IMR-90 (cell line): ENCODE measurements around the gene TBX10. TPM values are rescaled to one million over a fixed set of nuclear protein-coding genes. Genes with fewer than 3 reads are reported as not detected.

Source experiments
- ATAC-seq: fragments of 200-7000 bp; cut with Tn5 transposase; 2 replicates; pipeline ENCODE4 v1.9.1; 2020; ENCODE audit warnings: low read depth, mild to moderate bottlenecking, moderate library complexity
- BruUV-seq: library from RNA; stranded (reverse); fragments of 400-500 nt; replicated peaks from 2 replicates; lab custom pipeline; 2021; lab: Mats Ljungman, UMichigan
- CTCF ChIA-PET: fragments of 300-600 bp; formaldehyde crosslinking; extraction: SDS; loops from one replicate; lab custom pipeline; 2021; ENCODE audit warnings: antibody characterized with exemption; lab: Yijun Ruan, JAX
- POLR2A ChIA-PET: fragments of 300-600 bp; sonication (Branson Sonifier 250); formaldehyde crosslinking; loops from one replicate; lab custom pipeline; 2022; ENCODE audit warnings: antibody characterized with exemption; ENCODE audit not compliant: unreplicated experiment; lab: Charles Lee
- DNase-seq: peaks from one replicate; pipeline ENCODE4 v3.0.0; 2013
- H2AFZ ChIP-seq: replicated peaks from 2 replicates; pipeline ENCODE3; 2013; ENCODE audit warnings: low read length, mild to moderate bottlenecking; ENCODE audit not compliant: poor library complexity
- H2AK5ac ChIP-seq: 2 replicates; pipeline ENCODE4 v1.6.1; 2013; ENCODE audit warnings: low read depth, low read length, inconsistent platforms
- H2AK9ac ChIP-seq: replicated peaks from 2 replicates; pipeline ENCODE3; 2013; ENCODE audit warnings: mild to moderate bottlenecking, low read depth, low read length, moderate library complexity; ENCODE audit not compliant: poor library complexity
- H2BK120ac ChIP-seq: 2 replicates; pipeline ENCODE4 v1.6.1; 2013; ENCODE audit warnings: low read depth, low read length, inconsistent platforms
- H2BK15ac ChIP-seq: 3 replicates; pipeline ENCODE4 v1.6.1; 2013; ENCODE audit warnings: low read depth, low read length, inconsistent platforms
- H2BK20ac ChIP-seq: 2 replicates; pipeline ENCODE4 v1.6.1; 2013; ENCODE audit warnings: low read depth, mild to moderate bottlenecking, inconsistent platforms, low read length, moderate library complexity
- H2BK5ac ChIP-seq: 2 replicates; pipeline ENCODE4 v1.6.1; 2013; ENCODE audit warnings: mild to moderate bottlenecking, low read depth, low read length, inconsistent platforms; ENCODE audit not compliant: poor library complexity, severe bottlenecking
- H3K14ac ChIP-seq: replicated peaks from 2 replicates; pipeline ENCODE4 v1.6.1; 2013; ENCODE audit warnings: low read depth, low read length, inconsistent platforms
- H3K18ac ChIP-seq: 2 replicates; pipeline ENCODE4 v1.6.1; 2013; ENCODE audit warnings: low read depth, low read length, control low read depth
- H3K23ac ChIP-seq: 2 replicates; pipeline ENCODE4 v1.6.1; 2013; ENCODE audit warnings: low read depth, low read length, inconsistent platforms
- H3K27ac ChIP-seq: 2 replicates; pipeline ENCODE4 v1.5.1; 2013; ENCODE audit warnings: mild to moderate bottlenecking, control low read depth, low read length; ENCODE audit not compliant: insufficient read depth
- H3K27me3 ChIP-seq: 2 replicates; pipeline ENCODE4 v1.6.1; 2013; ENCODE audit warnings: low read length; ENCODE audit not compliant: control insufficient read depth, insufficient read depth
- H3K36me3 ChIP-seq: 2 replicates; pipeline ENCODE4 v1.6.1; 2013; ENCODE audit warnings: low read length, mixed read lengths; ENCODE audit not compliant: control insufficient read depth, insufficient read depth
- H3K4ac ChIP-seq: 2 replicates; pipeline ENCODE4 v1.6.1; 2013; ENCODE audit warnings: low read depth, low read length, inconsistent platforms
- H3K4me1 ChIP-seq: 2 replicates; pipeline ENCODE4 v1.6.1; 2013; ENCODE audit warnings: low read length, mixed read lengths; ENCODE audit not compliant: control insufficient read depth, insufficient read depth
- H3K4me2 ChIP-seq: 2 replicates; pipeline ENCODE4 v1.6.1; 2013; ENCODE audit warnings: low read depth, mild to moderate bottlenecking, control low read depth, low read length, moderate library complexity
- H3K4me3 ChIP-seq: 2 replicates; pipeline ENCODE4 v1.5.1; 2013; ENCODE audit warnings: low read depth, mild to moderate bottlenecking, control low read depth, low read length, moderate library complexity; ENCODE audit not compliant: insufficient read depth
- H3K56ac ChIP-seq: 2 replicates; pipeline ENCODE4 v1.6.1; 2013; ENCODE audit warnings: low read length, inconsistent platforms; ENCODE audit not compliant: insufficient read depth; ENCODE audit errors: extremely low read depth
- H3K79me1 ChIP-seq, 2 experiments: 2 replicates each; pipeline ENCODE4 v1.6.1; 2013; ENCODE audit warnings: low read length in 2 of 2, inconsistent platforms in 1 of 2, low read depth in 1 of 2
- H3K9ac ChIP-seq: 2 replicates; pipeline ENCODE4 v1.6.1; 2013; ENCODE audit warnings: low read depth, low read length, control low read depth
- H3K9me1 ChIP-seq: 2 replicates; pipeline ENCODE4 v1.6.1; 2013; ENCODE audit warnings: low read length, inconsistent platforms; ENCODE audit not compliant: insufficient read depth
- H3K9me3 ChIP-seq: 2 replicates; pipeline ENCODE4 v1.6.1; 2013; ENCODE audit warnings: low read length; ENCODE audit not compliant: control insufficient read depth, insufficient read depth
- H4K20me1 ChIP-seq: 2 replicates; pipeline ENCODE4 v1.6.1; 2013; ENCODE audit warnings: low read length, inconsistent platforms; ENCODE audit not compliant: insufficient read depth
- H4K5ac ChIP-seq: 2 replicates; pipeline ENCODE4 v1.6.1; 2013; ENCODE audit warnings: mild to moderate bottlenecking, low read depth, low read length, control low read depth
- H4K8ac ChIP-seq, 2 experiments: 2 replicates each; pipeline ENCODE4 v1.6.1; 2013; ENCODE audit warnings: low read depth in 2 of 2, low read length in 2 of 2, control low read depth in 1 of 2, inconsistent platforms in 1 of 2
- H4K91ac ChIP-seq: 2 replicates; pipeline ENCODE4 v1.6.1; 2013; ENCODE audit warnings: low read depth, low read length, inconsistent platforms; ENCODE audit not compliant: insufficient read depth
- BHLHE40 ChIP-seq: fragments of 150-350 bp; IDR thresholded peaks from 2 replicates; pipeline ENCODE4 v1.6.1; 2016; ENCODE audit warnings: mild to moderate bottlenecking, low read depth, low read length
- CEBPB ChIP-seq: IDR thresholded peaks from 2 replicates; pipeline ENCODE4 v1.6.1; 2012; ENCODE audit warnings: low read depth, low read length, improper control_type of control experiment
- FOS ChIP-seq: fragments of 150-350 bp; IDR thresholded peaks from 2 replicates; pipeline ENCODE4 v1.6.1; 2016; ENCODE audit warnings: low read depth, low read length
- MAFK ChIP-seq: IDR thresholded peaks from 2 replicates; pipeline ENCODE4 v1.6.1; 2012; ENCODE audit warnings: low read depth, low read length, improper control_type of control experiment
- MAZ ChIP-seq: IDR thresholded peaks from 2 replicates; pipeline ENCODE4 v1.6.1; 2012; ENCODE audit warnings: low read depth, mild to moderate bottlenecking, low read length, improper control_type of control experiment, moderate library complexity, borderline replicate concordance
- MXI1 ChIP-seq: IDR thresholded peaks from 2 replicates; pipeline ENCODE4 v1.6.1; 2012; ENCODE audit warnings: low read depth, mild to moderate bottlenecking, low read length, moderate library complexity, borderline replicate concordance
- NFE2L2 ChIP-seq: fragments of 150-350 bp; IDR thresholded peaks from 2 replicates; pipeline ENCODE4 v1.6.1; 2016; ENCODE audit warnings: low read depth, mild to moderate bottlenecking, low read length
- RAD21 ChIP-seq: IDR thresholded peaks from 2 replicates; pipeline ENCODE4 v1.6.1; 2012; ENCODE audit warnings: low read length, improper control_type of control experiment
- RCOR1 ChIP-seq: IDR thresholded peaks from 2 replicates; pipeline ENCODE4 v1.6.1; 2012; ENCODE audit warnings: mild to moderate bottlenecking, low read length, improper control_type of control experiment; ENCODE audit not compliant: insufficient replicate concordance
- RFX5 ChIP-seq: IDR thresholded peaks from 2 replicates; pipeline ENCODE4 v1.8.0; 2012; ENCODE audit warnings: low read depth, mild to moderate bottlenecking, low read length, moderate library complexity
- USF2 ChIP-seq: fragments of 150-350 bp; IDR thresholded peaks from 2 replicates; pipeline ENCODE4 v1.6.1; 2017; ENCODE audit warnings: mild to moderate bottlenecking, antibody characterized with exemption, low read length, low read depth
- WGBS, 2 experiments: methylation state at CpG; one replicate each; pipeline versions ENCODE4 v1.1.5 to v1.1.7; 2013; ENCODE audit warnings: missing lambda C conversion rate in 2 of 2; ENCODE audit not compliant: insufficient read length in 1 of 2; ENCODE audit errors: extremely low coverage in 2 of 2; 5-methylcytosine and 5-hydroxymethylcytosine counted together
- dilution Hi-C: fragments of 300-500 bp; cut with HindIII; formaldehyde crosslinking; loops from one replicate; pipeline ENCODE4 v1.14.3; 2018; ENCODE audit warnings: low sequenced_read_pairs; ENCODE audit not compliant: unreplicated experiment
- in situ Hi-C: fragments of 300-500 bp; cut with MboI; formaldehyde crosslinking; loops from 3 replicates; pipeline ENCODE4 v1.14.3; 2019; ENCODE audit warnings: low sequenced_read_pairs, inconsistent platforms, mixed read lengths
- intact Hi-C: fragments of 100-400 bp; cut with micrococcal nuclease; formaldehyde crosslinking; loops from 2 replicates; pipeline ENCODE4 v1.10.0; 2022
- polyA plus RNA-seq, 3 experiments: library from polyadenylated mRNA; depleted of rRNA; stranded (reverse); fragments of >200 nt; gene quantifications; 2 replicates each; pipeline ENCODE4 v1.2.3, GENCODE V29; 2012; ENCODE audit warnings: low replicate concordance in 1 of 3
- total RNA-seq: library from RNA; depleted of rRNA; stranded (reverse); fragments of >200 nt; gene quantifications from 2 replicates; pipeline ENCODE4 v1.2.3, GENCODE V29; 2012

Gene TBX10
- total and polyA plus RNA-seq, 2 of the 4 experiments (the other 2 are of a cell fraction) = not detected

- H3K4me1 ChIP-seq = no peaks in the 10 kb centered on the region
- no peak overlapping the region for H2BK5ac ChIP-seq
- no peak overlapping the region for H2BK120ac ChIP-seq
- in situ Hi-C loops = no loop called here
- H4K5ac ChIP-seq = no peak overlapping the region
- H3K79me1 ChIP-seq = no peaks in the 10 kb centered on the region
- no peak for ATAC-seq
- TF ChIP-seq BHLHE40 (no peak), MAFK (no peak), RAD21 (no peak), CEBPB (no peak), NFE2L2 (no peak), MAZ (no peak), USF2 (no peak), MXI1 (no peak), RFX5 (no peak), FOS (no peak), RCOR1 (no peak)
- no peaks in the 10 kb centered on the region for H3K36me3 ChIP-seq
- dilution Hi-C loops = no loop called here
- no peak overlapping the region for H3K23ac ChIP-seq
- CTCF ChIA-PET = no interaction called here
- H3K4me3 ChIP-seq = no peak overlapping the region
- no peak overlapping the region for H2AK5ac ChIP-seq
- intact Hi-C loops = no loop called here
- POLR2A ChIA-PET = no interaction called here
- H3K9me1 ChIP-seq = no peaks in the 10 kb centered on the region
- no peaks in the 10 kb centered on the region for H4K20me1 ChIP-seq
- no peak overlapping the region for H3K9ac ChIP-seq
- H4K8ac ChIP-seq = no peak overlapping the region
- no peak overlapping the region for H2BK15ac ChIP-seq
- no peak overlapping the region for H3K56ac ChIP-seq
- no peak overlapping the region for H4K91ac ChIP-seq
- H3K18ac ChIP-seq = no peak overlapping the region
- no peak overlapping the region for H2AFZ ChIP-seq
- no peak overlapping the region for H2AK9ac ChIP-seq
- H3K9me3 ChIP-seq = no peaks in the 10 kb centered on the region
- H2BK20ac ChIP-seq = no peak overlapping the region
- no peak overlapping the region for H3K27ac ChIP-seq
- DNase-seq = no peak
- WGBS, 2 experiments = 42% methylated on average over 2 of the region's 5 CpGs; no CpG with 5 or more reads in 1 of the 2 experiments
- H3K4me2 ChIP-seq = no peak overlapping the region
- H3K4ac ChIP-seq = no peak overlapping the region
- no peaks in the 10 kb centered on the region; the same call in none of the 2 replicates for H3K27me3 ChIP-seq
- H3K14ac ChIP-seq = no peak overlapping the region
- no TSS peak for BruUV-seq
Measured at GRCh38 chr11:67668192-67668551, 28.6 kb upstream of the TBX10 start.
